HepG2 (cell line): ENCODE data around the gene EPB41L4A.

Source experiments
- ATF3 ChIP-seq: sonication (generic); formaldehyde crosslinking; IDR thresholded peaks from 2 replicates; pipeline ENCODE4 v1.4.0; 2020; ENCODE audit warnings: missing genetic modification reagents
- BCLAF1 ChIP-seq: fragments of 450-650 bp; IDR thresholded peaks from 2 replicates; pipeline ENCODE4 v1.6.1; 2017; ENCODE audit warnings: mild to moderate bottlenecking
- CBX1 ChIP-seq: IDR thresholded peaks from one replicate; pipeline ENCODE4 v1.6.1; 2016; ENCODE audit warnings: antibody characterized with exemption, low read depth
- CTCF ChIP-seq: sonication (generic); formaldehyde crosslinking; IDR thresholded peaks from 2 replicates; pipeline ENCODE4 v1.5.0; 2020; ENCODE audit warnings: mild to moderate bottlenecking, missing genetic modification reagents, moderate library complexity
- ESRRA ChIP-seq: sonication (generic); formaldehyde crosslinking; IDR thresholded peaks from 2 replicates; pipeline ENCODE4 v1.5.1; 2020; ENCODE audit warnings: mild to moderate bottlenecking, low read depth, missing genetic modification reagents
- EZH2 ChIP-seq: conservative IDR thresholded peaks from 2 replicates; pipeline ENCODE4 v1.6.1; 2012; ENCODE audit warnings: mild to moderate bottlenecking, low read depth, low read length, moderate library complexity
- GABPA ChIP-seq, 2 experiments: IDR thresholded peaks; 2 replicates each; pipeline ENCODE4 v1.6.1; 2011 to 2016; ENCODE audit warnings: low read depth in 2 of 2, low read length in 1 of 2, missing biosample characterization in 1 of 2, missing genetic modification characterization in 1 of 2
- IRF2 ChIP-seq: IDR thresholded peaks from 2 replicates; pipeline ENCODE4 v1.6.1; 2018; ENCODE audit warnings: missing genetic modification reagents, missing compliant biosample characterization
- KDM1A ChIP-seq: IDR thresholded peaks from 2 replicates; pipeline ENCODE4 v1.6.1; 2016; ENCODE audit warnings: missing compliant biosample characterization
- MAX ChIP-seq: IDR thresholded peaks from 2 replicates; pipeline ENCODE4 v1.6.1; 2012; ENCODE audit warnings: inconsistent platforms
- TAF1 ChIP-seq: sonication (generic); formaldehyde crosslinking; IDR thresholded peaks from 2 replicates; pipeline ENCODE4 v1.4.0; 2020; ENCODE audit warnings: missing genetic modification reagents
- ZHX1 ChIP-seq: sonication (generic); formaldehyde crosslinking; IDR thresholded peaks from 2 replicates; pipeline ENCODE4 v1.8.1; 2022; ENCODE audit warnings: low read depth, mild to moderate bottlenecking, missing genetic modification reagents
- ZNF432 ChIP-seq: sonication (generic); formaldehyde crosslinking; IDR thresholded peaks from 2 replicates; pipeline ENCODE4 v1.5.0; 2020; ENCODE audit warnings: missing genetic modification reagents, mild to moderate bottlenecking, borderline replicate concordance

GRCh38 chr5:112201141-112201540 is 217.9 kb downstream of the EPB41L4A start:
- TF ChIP-seq ESRRA (no peak), CBX1 (no peak), EZH2 (no peak), KDM1A (CRISPR knock-in tag) (no peak), CTCF (CRISPR knock-in tag) (no peak), ZNF432 (CRISPR knock-in tag) (no peak), TAF1 (no peak), IRF2 (CRISPR knock-in tag) (no peak), ZHX1 (no peak), BCLAF1 (no peak), GABPA (IDR thresholded peaks at IDR 0.05; ENCODE audit: low read depth, low read length) (no peak), GABPA (CRISPR knock-in tag; IDR thresholded peaks at IDR 0.05; ENCODE audit: low read depth) (no peak), MAX (no peak), ATF3 (CRISPR knock-in tag) (no peak)
